GM12891 (cell line): ENCODE results near the gene MAPK14.
"Not testable (repeated sequence)": the region's sequence is repeated elsewhere in the genome, so short reads cannot be mapped to it uniquely, and the experiment has no call there.

Experiments used
- DNase-seq: peaks from one replicate; pipeline ENCODE4 v3.0.0; 2011; ENCODE audit warnings: low spot score; ENCODE audit not compliant: insufficient read length
- FAIRE-seq: peaks from 2 replicates; lab custom pipeline; 2011; peaks lifted over from hg19 to GRCh38; lab: Jason Lieb, UNC
- PAX5 ChIP-seq: IDR thresholded peaks from 2 replicates; pipeline ENCODE4 v1.6.1; 2011; ENCODE audit warnings: low read length, moderate library complexity, mild to moderate bottlenecking; ENCODE audit not compliant: insufficient read depth, severe bottlenecking
- POLR2A ChIP-seq: IDR thresholded peaks from 2 replicates; pipeline ENCODE4 v1.6.1; 2011; ENCODE audit warnings: low read depth, low read length, control low read depth
- POLR2AphosphoS5 ChIP-seq: IDR thresholded peaks from 2 replicates; pipeline ENCODE4 v1.6.1; 2011; ENCODE audit warnings: low read depth, low read length, control low read depth
- POU2F2 ChIP-seq: IDR thresholded peaks from 2 replicates; pipeline ENCODE4 v1.6.1; 2011; ENCODE audit warnings: low read depth, mild to moderate bottlenecking, control low read depth, low read length, moderate library complexity
- SPI1 ChIP-seq: IDR thresholded peaks from 2 replicates; pipeline ENCODE4 v1.6.1; 2011; ENCODE audit warnings: low read depth, low read length, control low read depth
- TAF1 ChIP-seq: IDR thresholded peaks from 2 replicates; pipeline ENCODE4 v1.6.1; 2011; ENCODE audit warnings: low read depth, low read length, control low read depth

MAPK14 gene

DNA sequence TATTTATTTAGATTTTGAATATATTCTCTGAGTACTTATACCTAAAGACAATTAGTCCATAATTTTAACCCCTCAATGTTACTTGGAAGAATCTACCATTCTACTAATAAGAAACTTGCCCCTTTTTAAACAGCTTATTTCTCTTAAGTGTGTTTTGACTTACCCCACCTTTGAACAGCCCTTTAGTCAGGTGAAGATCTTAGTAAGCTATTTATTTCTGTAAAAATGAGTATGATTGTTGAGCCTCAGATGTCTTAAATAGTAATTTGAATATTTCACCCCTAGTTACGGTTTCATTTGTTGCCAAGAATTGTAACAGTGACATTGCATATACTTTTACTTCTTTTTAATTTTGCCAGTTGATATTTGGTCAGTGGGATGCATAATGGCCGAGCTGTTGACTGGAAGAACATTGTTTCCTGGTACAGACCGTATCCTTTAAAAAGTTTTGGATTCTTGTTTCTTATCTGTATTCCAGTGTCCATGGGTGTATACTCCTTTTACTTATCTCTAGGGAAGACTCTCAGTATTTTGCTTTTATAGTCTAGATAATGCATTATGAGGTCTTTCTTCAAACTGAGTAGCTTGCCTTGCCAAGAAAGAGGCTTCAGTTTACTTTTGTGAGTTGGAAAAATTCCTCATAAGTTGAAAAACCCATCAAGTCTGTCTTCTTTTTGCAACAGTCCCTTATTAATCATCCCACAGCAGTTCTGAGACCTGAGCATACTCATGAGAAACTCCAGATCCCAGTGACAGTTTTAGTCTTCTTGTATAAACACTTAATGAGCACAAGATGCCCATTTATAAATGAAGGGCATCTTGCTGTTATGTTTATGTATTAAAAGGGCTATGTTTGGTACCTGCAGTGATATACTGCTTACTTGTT is 48.8 kb downstream of the MAPK14 start:
- FAIRE-seq, result no peak
- DNase-seq, result no peak
- TF ChIP-seq SPI1 (no peak), POLR2AphosphoS5 (no peak), TAF1 (no peak), PAX5 (no peak), POLR2A (no peak), POU2F2 (no peak)

DNA sequence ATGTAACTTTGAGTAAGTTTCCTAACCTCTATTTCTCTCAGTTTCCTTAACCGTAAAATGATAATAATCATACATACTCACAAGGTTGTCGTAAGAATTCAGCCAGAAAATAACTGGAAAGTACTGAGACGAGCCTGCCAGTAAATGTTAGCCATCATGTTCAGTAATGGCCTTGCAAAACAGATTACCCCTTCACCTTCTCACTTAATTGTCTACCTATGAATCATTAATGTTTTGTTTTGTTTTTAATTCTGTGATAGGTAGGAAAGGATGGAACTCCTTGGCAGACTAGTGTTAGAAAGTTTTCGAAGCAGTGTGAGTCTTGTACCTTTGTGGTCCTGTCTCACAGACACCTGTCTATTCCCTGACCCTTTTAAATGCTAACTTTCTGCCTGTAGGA is 50.6 kb downstream of the MAPK14 start:
- DNase-seq (no peak), FAIRE-seq (no peak)
- TF ChIP-seq POU2F2, result no peak
- no peak for TF ChIP-seq POLR2A
- no peak for TF ChIP-seq SPI1
- no peak for TF ChIP-seq PAX5

DNA sequence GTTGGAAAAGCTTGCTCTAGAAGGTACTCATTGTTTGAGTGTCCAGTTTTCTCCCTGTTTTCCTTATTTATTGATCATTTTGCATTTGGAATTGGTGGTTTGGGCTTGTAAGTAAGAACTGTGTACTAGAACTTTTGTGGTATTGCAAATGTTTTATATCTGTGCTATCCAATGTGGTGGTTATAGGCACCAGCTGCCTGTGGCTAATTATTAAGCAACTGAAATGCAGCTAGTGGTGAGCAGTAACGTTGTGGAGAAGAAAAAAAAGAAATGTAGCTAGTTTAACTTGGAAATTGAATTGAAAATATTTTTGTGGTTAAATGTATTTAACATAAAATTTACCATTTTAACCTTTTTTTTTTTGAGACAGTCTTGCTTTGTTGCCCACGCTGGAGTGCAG is 52.0 kb downstream of the MAPK14 start:
- DNase-seq (no peak), FAIRE-seq (no peak)
- no peak for TF ChIP-seq SPI1
- TF ChIP-seq POLR2A, result no peak
- TF ChIP-seq POLR2AphosphoS5, result no peak
- no peak for TF ChIP-seq PAX5
- TF ChIP-seq POU2F2, result no peak
- TF ChIP-seq TAF1, result no peak

DNA sequence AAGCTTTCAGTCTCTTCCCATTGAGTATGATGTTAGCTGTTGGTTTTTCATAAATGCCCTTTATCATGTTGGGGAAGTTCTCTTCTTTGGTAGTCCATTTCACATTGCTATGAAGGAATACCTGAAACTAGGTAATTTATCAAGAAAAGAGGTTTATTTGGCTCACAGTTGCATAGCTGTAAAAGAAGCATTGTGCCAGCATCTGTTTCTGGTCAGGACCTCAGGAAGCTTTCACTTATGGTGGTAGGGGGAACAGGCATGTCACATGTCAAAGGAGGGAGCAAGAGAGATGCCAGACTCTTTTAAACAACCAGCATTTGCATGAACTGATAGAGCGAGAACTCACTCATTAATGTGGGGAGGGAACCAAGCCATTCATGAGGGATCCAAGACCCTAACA is 54.7 kb downstream of the MAPK14 start:
- DNase-seq (no peak), FAIRE-seq (no peak)
- TF ChIP-seq POU2F2 (no peak), POLR2AphosphoS5 (no peak), SPI1 (no peak), TAF1 (no peak), POLR2A (no peak), PAX5 (no peak)

DNA sequence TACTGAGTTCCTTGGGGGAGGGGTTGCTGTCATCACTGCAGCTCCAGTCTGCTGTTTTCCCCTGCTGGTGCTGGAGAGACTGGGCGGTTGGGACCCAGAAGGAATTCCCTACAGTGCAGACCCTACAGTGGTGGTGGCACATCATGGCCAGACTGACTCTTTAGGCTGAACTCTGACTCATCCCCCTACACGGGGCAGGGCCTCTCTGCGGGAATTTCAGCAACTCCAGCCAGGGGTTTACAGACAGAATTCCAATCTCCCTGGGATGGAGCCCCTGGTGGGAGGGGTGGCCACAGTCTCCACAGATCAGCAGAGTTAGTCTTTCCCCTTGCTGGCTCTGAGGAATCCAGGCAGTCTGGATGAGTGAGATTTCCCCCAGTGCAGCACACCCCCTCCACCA is 55.8 kb downstream of the MAPK14 start:
- DNase-seq, result no peak
- no peak for TF ChIP-seq POLR2AphosphoS5
- no peak for TF ChIP-seq PAX5
- no peak for TF ChIP-seq POU2F2
- no peak for TF ChIP-seq SPI1
- no peak for TF ChIP-seq POLR2A
- FAIRE-seq, result no peak

DNA sequence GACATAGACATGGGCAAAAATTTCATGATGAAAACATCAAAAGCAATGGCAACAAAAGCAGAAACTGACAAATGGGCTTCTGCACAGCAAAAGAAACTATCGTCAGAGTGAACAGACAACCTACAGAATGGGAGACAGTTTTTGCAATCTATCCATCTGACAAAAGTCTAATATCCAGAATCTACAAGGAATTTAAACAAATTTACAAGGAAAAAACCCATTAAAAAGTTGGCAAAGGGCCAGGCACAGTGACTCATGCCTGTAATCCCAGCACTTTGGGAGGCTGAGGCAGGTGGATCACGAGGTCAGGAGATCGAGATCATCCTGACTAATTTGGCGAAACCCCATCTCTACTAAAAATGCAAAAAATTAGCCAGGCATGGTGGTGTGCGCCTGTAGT is 60.6 kb downstream of the MAPK14 start:
- DNase-seq, FAIRE-seq: not testable (repeated sequence)

DNA sequence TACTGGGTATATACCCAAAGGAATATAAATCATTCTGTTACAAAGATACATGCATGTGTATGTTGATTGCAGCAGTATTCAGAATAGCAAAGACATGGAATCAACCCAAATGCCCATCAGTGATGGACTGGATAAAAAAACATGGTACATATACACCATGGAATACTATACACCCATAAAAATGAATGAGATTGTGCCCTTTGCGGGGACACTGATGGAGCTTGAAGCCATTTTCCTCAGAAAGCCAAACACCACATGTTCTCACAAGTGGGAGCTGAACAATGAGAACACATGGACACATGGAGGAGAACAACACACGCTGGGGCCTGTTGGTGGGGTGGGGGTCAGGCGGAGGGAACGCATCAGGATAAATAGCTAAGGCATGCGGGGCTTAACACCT is 61.4 kb downstream of the MAPK14 start:
- TF ChIP-seq TAF1 (no peak), SPI1 (no peak), POU2F2 (no peak), POLR2AphosphoS5 (no peak), POLR2A (no peak), PAX5 (no peak)
- no peak for DNase-seq
- FAIRE-seq, result no peak

DNA sequence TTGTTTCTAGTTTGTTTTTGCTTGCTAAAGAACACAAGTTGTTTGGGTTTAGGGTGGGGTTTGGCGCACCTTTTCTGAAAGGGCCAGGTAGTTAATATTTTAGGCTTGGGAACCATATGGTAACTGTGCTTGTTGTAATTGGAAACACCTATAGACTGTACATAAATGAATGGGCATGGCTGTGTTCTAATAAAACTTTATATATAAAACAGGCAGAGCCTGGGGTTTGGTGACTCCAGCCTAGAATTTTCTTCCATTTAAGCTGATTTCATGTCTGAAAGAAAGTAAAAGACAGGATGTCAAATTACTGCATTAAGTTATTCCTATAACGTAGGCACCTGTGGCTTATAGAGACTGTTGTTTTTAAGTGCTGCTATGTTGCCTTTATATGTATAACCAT is 66.6 kb downstream of the MAPK14 start:
- no peak for FAIRE-seq
- no peak for TF ChIP-seq POLR2AphosphoS5
- TF ChIP-seq POU2F2, result no peak
- TF ChIP-seq POLR2A, result no peak
- TF ChIP-seq TAF1, result no peak
- no peak for TF ChIP-seq SPI1
- no peak for TF ChIP-seq PAX5

DNA sequence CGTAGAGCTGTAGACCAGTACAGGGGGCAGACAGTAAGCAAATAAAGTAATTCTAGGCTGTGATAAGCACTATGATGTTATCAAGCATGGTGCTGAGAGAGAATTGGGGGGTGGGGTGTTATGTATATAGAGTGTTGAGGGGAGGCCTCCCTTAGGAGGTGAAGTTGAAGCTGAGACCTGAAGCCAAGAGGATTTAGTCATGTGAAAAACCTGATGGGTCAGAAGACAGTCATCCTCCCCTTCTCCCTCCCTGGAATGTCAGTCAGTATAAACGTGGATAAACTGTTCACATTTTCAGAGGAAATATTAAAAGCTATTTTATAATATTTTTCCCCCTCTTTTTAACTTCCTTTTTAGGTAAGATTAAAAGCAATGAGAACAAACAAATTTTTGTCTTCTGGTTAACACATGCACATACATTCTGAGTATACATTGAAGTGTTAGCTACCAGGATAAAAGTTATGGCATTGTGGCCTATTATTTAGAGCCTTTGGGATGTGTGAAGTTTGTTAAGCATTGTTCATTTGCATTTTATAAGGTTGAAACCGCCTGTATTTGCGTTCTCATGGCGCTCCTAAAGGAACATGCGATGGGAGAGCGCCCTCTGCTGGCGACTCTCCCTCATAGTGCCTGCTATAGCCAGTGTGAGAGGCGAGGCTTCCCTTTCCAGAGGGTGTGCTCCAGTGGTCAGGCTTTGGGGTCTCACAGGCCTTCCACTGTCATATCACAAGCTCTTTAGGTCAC is 67.3 kb downstream of the MAPK14 start:
- TF ChIP-seq PAX5 (no peak), POU2F2 (peak; percentile 67; the same call in 1 of the 2 replicates)
- peak; percentile 81 for FAIRE-seq
- peak; percentile 23 for DNase-seq

More for the DNA sequence above, 66.6 kb downstream of the MAPK14 start:
- no peak for DNase-seq

DNA sequence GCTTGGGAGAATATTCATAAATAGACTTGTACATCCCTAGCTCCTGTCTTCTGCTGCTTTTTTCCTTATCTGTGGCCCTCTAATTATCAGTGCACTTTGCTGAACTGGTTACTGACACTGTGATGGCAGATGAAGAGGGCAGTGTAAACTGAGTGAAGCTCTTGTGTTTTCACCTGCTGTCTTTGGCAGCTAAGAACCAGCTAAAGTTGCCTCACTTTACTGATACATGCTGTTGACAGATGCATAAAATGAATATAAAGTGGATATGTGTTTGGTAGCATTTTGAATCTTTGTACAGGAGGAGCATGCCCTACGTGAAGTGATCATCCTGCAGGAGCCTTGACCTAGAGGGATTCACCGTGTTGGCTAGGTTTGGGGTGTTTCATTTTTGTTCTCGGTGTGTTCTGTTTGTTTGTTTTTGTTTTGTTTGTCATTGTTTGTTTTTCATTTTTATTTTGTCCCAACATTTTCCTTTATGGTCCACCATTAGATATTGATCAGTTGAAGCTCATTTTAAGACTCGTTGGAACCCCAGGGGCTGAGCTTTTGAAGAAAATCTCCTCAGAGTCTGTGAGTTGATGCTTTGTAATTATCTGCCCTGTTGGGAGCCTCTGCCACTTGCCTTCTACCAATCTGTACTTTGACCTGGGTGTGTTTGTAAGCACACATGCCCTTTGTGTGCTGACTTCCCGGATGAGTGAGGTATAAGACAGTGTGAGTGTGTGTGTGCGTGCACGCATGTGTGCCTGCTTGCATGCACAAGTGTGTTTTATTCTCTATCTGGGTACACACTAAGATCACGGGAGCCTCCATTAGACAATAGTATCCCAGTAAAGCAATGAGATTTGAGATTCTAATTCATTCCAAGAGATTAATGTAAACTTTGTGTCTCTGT is 68.1 kb downstream of the MAPK14 start:
- FAIRE-seq (no peak), DNase-seq (no peak)
- TF ChIP-seq POLR2AphosphoS5, result no peak
- no peak for TF ChIP-seq POLR2A
